ENCODE data around the gene ERFL.
A peak's percentile ranks its signal among the peaks of the same experiment; 100 is the strongest.

The ERFL gene

DNA sequence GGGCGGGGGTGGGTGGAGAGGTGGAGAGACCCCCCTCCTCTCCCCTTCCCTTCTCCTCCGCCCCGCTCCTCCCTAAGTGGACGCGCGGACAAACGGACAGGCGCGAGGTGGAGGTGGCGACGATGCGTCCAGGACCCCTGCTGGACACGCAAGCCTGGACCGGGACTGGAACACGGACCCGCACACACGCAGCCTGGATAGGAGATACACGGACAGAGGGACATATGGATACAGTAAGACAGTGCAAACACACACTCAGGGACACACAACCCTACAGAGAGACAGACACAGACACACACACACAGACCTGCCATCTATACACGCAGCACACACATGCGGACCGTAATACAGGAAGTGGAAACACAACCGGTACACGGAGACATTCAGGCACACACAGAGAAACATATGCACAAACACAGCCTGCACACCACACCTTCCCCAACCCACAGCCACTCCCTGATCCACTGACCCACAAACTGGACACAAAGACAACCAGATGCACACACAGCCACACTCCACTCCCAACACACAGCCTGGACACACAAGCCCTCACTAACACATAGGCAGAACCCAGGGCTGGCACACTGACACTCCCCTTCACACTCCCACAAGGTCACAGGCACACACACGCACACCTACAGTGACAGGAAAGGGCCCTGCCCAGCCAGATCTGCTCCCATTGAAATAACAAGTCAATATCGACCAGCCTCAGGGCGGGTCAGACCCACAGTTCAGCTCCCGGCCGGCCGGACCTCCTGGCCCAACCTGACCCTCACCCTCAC lies 696 bp upstream of the ERFL start:
- Histone ChIP-seq H3K4me1 (ENCODE audit: control insufficient read depth in 5 of 5, insufficient read depth in 5 of 5, low read length in 5 of 5) (peaks cover 0 to 17% (median 13%) of the 10 kb centered on the region in 5 donors), H3K9ac (ENCODE audit: low read length in 5 of 5) (no peak overlapping the region), H3K9me3 (ENCODE audit: control insufficient read depth in 5 of 5, low read length in 5 of 5) (peaks cover 0 to 3% (median 0%) of the 10 kb centered on the region in 5 donors), H3K27me3 (ENCODE audit: control insufficient read depth in 5 of 5, insufficient read depth in 4 of 5, low read length in 5 of 5) (peaks cover 62 to 92% (median 86%) of the 10 kb centered on the region in 5 donors), H3K27ac (ENCODE audit: low read depth, low read length) (no peak overlapping the region), H3K4me3 (ENCODE audit: low read depth in 1 of 5, low read length in 5 of 5) (peak overlapping the region in 3 of 5 donors; percentile 5 to 40 (median 23)), H3K36me3 (ENCODE audit: control insufficient read depth in 5 of 5, insufficient read depth in 5 of 5, low read length in 5 of 5) (no peaks in the 10 kb centered on the region)

DNA sequence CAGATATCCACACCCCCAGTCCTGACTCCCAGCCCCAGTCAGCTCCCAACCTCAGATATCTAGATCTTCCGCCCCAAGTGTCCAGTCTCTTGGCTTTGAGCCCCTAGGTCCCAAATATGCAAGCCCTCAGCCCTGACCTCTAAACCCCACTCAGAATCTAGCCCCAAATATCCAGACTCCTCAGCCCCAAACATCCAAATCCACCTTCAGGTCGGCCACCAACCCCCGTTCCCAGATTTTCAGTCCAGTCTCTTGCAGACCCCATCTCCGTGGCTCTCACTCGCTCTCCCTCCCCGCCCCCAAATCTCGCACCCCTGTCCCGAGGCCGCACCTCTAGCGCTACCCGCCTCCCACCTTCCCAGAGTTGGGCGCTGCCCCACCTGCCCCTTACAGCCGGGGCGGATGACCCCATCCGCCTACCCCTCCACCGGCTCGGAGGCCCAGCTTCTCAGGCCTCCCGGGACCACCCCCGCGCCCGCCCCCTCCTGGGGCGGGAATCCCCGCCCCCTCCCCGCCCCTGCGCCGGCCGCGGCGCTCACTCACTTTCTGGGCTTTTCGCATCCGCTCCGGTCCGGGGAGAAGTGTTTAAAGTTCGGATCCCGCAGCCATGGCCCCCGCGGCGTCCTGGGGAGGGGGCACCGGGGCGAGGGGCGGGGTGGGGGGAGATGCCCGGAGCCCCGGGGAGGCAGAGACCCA lies 604 bp downstream of the ERFL start:
- Histone ChIP-seq H3K27me3 (ENCODE audit: control insufficient read depth in 5 of 5, insufficient read depth in 4 of 5, low read length in 5 of 5) (peaks cover 66 to 89% (median 84%) of the 10 kb centered on the region in 5 donors), H3K4me3 (ENCODE audit: low read depth in 1 of 5, low read length in 5 of 5) (peak overlapping the region in 2 of 5 donors; percentile 46 to 60), H3K27ac (ENCODE audit: low read depth, low read length) (no peak overlapping the region), H3K36me3 (ENCODE audit: control insufficient read depth in 5 of 5, insufficient read depth in 5 of 5, low read length in 5 of 5) (no peaks in the 10 kb centered on the region), H3K4me1 (ENCODE audit: control insufficient read depth in 5 of 5, insufficient read depth in 5 of 5, low read length in 5 of 5) (peaks cover 0 to 12% (median 7%) of the 10 kb centered on the region in 5 donors), H3K9ac (ENCODE audit: low read length in 5 of 5) (no peak overlapping the region), H3K9me3 (ENCODE audit: control insufficient read depth in 5 of 5, low read length in 5 of 5) (peaks cover 0 to 3% (median 0%) of the 10 kb centered on the region in 5 donors)

GRCh38 chr19:41926763-41927496 lies 1.3 kb downstream of the ERFL start:
- H3K27me3 ChIP-seq (ENCODE audit: control insufficient read depth in 5 of 5, insufficient read depth in 4 of 5, low read length in 5 of 5) = peaks cover 65 to 88% (median 84%) of the 10 kb centered on the region in 5 donors
- no peaks in the 10 kb centered on the region for H3K36me3 ChIP-seq (ENCODE audit: control insufficient read depth in 5 of 5, insufficient read depth in 5 of 5, low read length in 5 of 5)
- peaks cover 0 to 12% (median 7%) of the 10 kb centered on the region in 5 donors for H3K4me1 ChIP-seq (ENCODE audit: control insufficient read depth in 5 of 5, insufficient read depth in 5 of 5, low read length in 5 of 5)

DNA sequence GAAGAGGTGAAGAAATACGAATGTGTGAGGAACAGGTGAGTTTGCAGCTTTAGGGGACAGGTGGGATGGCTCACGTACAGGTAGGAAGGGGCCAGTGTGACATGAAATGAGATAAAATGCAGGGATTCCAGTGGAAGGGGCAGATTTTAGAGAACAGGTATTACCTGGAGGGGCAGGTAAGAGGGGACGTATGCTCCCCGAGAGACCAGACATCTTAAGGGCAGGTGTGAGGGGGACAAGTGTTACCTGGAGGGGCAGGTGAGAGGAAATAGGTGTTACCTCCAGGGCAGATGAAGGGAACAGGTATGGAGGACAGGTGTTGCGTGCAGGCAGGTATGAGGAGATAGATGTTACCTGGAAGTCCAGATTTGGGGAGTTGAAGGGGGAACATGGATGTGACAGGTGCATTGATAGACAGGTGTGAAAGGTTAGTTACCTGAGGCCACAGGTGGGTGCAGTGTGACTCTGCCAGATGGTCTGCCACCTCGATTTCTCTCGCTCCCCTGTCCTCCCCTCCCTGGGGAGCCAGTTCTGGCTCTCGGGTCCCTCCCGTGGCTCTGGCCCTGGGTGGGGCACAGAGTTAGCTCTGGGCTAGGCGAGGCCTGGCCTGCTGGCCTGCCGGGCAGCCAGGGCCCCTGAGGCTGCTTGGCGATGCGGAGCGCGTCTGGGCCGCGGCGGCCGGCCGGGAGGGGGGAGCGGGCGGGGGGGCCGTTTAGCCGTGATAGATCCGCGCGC lies 2.1 kb downstream of the ERFL start:
- Histone ChIP-seq H3K36me3 (ENCODE audit: control insufficient read depth in 5 of 5, insufficient read depth in 5 of 5, low read length in 5 of 5) (no peaks in the 10 kb centered on the region), H3K27me3 (ENCODE audit: control insufficient read depth in 5 of 5, insufficient read depth in 4 of 5, low read length in 5 of 5) (peaks cover 60 to 87% (median 83%) of the 10 kb centered on the region in 5 donors), H3K27ac (ENCODE audit: low read depth, low read length) (no peak overlapping the region), H3K4me1 (ENCODE audit: control insufficient read depth in 5 of 5, insufficient read depth in 5 of 5, low read length in 5 of 5) (peaks cover 0 to 12% (median 7%) of the 10 kb centered on the region in 5 donors), H3K9ac (ENCODE audit: low read length in 5 of 5) (no peak overlapping the region), H3K9me3 (ENCODE audit: control insufficient read depth in 5 of 5, low read length in 5 of 5) (peaks cover 0 to 3% (median 0%) of the 10 kb centered on the region in 5 donors), H3K4me3 (ENCODE audit: low read depth in 1 of 5, low read length in 5 of 5) (no peak overlapping the region)

More at GRCh38 chr19:41926763-41927496, 1.3 kb downstream of the ERFL start:
- no peak overlapping the region for H3K9ac ChIP-seq (ENCODE audit: low read length in 5 of 5)
- no peak overlapping the region for H3K4me3 ChIP-seq (ENCODE audit: low read depth in 1 of 5, low read length in 5 of 5)
- peaks cover 0 to 3% (median 0%) of the 10 kb centered on the region in 5 donors for H3K9me3 ChIP-seq (ENCODE audit: control insufficient read depth in 5 of 5, low read length in 5 of 5)
- H3K27ac ChIP-seq (ENCODE audit: low read depth, low read length) = no peak overlapping the region

- Histone ChIP-seq H3K27ac (ENCODE audit: low read depth, low read length) (no peak overlapping the region), H3K36me3 (ENCODE audit: control insufficient read depth in 5 of 5, insufficient read depth in 5 of 5, low read length in 5 of 5) (no peaks in the 10 kb centered on the region), H3K9ac (ENCODE audit: low read length in 5 of 5) (no peak overlapping the region), H3K4me3 (ENCODE audit: low read depth in 1 of 5, low read length in 5 of 5) (no peak overlapping the region), H3K9me3 (ENCODE audit: control insufficient read depth in 5 of 5, low read length in 5 of 5) (peaks cover 0 to 3% (median 0%) of the 10 kb centered on the region in 5 donors), H3K27me3 (ENCODE audit: control insufficient read depth in 5 of 5, insufficient read depth in 4 of 5, low read length in 5 of 5) (peaks cover 55 to 87% (median 83%) of the 10 kb centered on the region in 5 donors), H3K4me1 (ENCODE audit: control insufficient read depth in 5 of 5, insufficient read depth in 5 of 5, low read length in 5 of 5) (peaks cover 0 to 12% (median 7%) of the 10 kb centered on the region in 5 donors)
Observed at GRCh38 chr19:41925208-41926003, 2.8 kb downstream of the ERFL start.

DNA sequence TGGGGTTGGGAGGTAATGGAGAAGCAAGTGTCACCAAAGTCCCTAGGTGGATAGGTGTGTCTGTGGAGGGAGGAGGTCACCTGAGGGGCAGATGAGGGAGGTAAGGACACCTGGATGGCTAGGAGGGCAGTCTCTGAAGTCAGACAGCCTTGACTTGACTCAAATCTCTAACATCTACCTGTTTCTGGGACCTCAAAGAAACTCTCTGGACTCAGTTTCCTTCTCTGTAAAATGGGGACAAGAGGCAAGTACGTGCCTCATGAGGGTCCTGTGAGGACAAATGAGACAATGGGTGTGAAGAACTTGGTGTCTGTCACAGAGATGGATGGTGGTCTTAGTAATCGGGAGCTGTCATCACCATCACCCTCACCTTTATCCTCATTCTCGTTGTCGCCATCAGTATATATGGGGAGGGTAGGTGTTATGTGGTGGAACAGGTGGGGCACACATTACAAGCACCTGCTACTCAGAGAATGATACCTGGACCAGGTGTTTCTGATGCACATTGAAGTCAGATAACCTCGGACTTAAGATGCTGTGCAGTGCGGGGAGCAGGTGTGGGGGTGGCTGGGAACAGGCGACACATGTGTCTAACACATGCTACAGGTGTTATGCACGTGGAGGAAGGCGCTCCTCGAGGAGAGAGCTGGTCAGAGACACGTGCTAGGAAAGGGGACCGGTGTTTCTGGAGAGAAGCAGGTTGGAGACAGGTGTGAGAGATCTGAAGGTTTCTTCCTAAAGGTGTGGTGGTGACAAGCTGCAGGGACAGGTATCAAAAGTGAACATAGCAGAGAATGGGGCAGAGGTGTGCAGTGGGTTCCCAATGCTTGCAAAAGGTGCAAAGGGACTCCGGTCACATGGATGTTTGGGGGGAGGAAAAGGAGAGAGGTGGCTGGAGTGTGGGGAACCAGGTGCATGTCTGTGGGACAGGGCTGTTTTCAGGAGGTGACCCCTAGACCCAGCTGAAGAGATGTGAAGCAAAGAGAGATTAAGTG lies 3.8 kb downstream of the ERFL start:
- peaks cover 48 to 85% (median 83%) of the 10 kb centered on the region in 5 donors for H3K27me3 ChIP-seq (ENCODE audit: control insufficient read depth in 5 of 5, insufficient read depth in 4 of 5, low read length in 5 of 5)

GRCh38 chr19:41923045-41923788 lies 5.0 kb downstream of the ERFL start:
- Histone ChIP-seq H3K27ac (ENCODE audit: low read depth, low read length) (no peak overlapping the region), H3K4me1 (ENCODE audit: control insufficient read depth in 5 of 5, insufficient read depth in 5 of 5, low read length in 5 of 5) (peaks cover 0 to 2% (median 2%) of the 10 kb centered on the region in 5 donors), H3K36me3 (ENCODE audit: control insufficient read depth in 5 of 5, insufficient read depth in 5 of 5, low read length in 5 of 5) (no peaks in the 10 kb centered on the region), H3K4me3 (ENCODE audit: low read depth in 1 of 5, low read length in 5 of 5) (no peak overlapping the region), H3K9ac (ENCODE audit: low read length in 5 of 5) (no peak overlapping the region), H3K9me3 (ENCODE audit: control insufficient read depth in 5 of 5, low read length in 5 of 5) (peaks cover 0 to 3% (median 0%) of the 10 kb centered on the region in 5 donors), H3K27me3 (ENCODE audit: control insufficient read depth in 5 of 5, insufficient read depth in 4 of 5, low read length in 5 of 5) (peaks cover 48 to 89% (median 85%) of the 10 kb centered on the region in 5 donors)

More for the DNA sequence above, 3.8 kb downstream of the ERFL start:
- H3K9me3 ChIP-seq (ENCODE audit: control insufficient read depth in 5 of 5, low read length in 5 of 5) = peaks cover 0 to 3% (median 0%) of the 10 kb centered on the region in 5 donors
- H3K9ac ChIP-seq (ENCODE audit: low read length in 5 of 5) = no peak overlapping the region
- peaks cover 0 to 12% (median 7%) of the 10 kb centered on the region in 5 donors for H3K4me1 ChIP-seq (ENCODE audit: control insufficient read depth in 5 of 5, insufficient read depth in 5 of 5, low read length in 5 of 5)
- no peaks in the 10 kb centered on the region for H3K36me3 ChIP-seq (ENCODE audit: control insufficient read depth in 5 of 5, insufficient read depth in 5 of 5, low read length in 5 of 5)
- no peak overlapping the region for H3K27ac ChIP-seq (ENCODE audit: low read depth, low read length)
- no peak overlapping the region for H3K4me3 ChIP-seq (ENCODE audit: low read depth in 1 of 5, low read length in 5 of 5)

- Histone ChIP-seq H3K36me3 (ENCODE audit: control insufficient read depth in 5 of 5, insufficient read depth in 5 of 5, low read length in 5 of 5) (no peaks in the 10 kb centered on the region), H3K4me1 (ENCODE audit: control insufficient read depth in 5 of 5, insufficient read depth in 5 of 5, low read length in 5 of 5) (no peaks in the 10 kb centered on the region), H3K27ac (ENCODE audit: low read depth, low read length) (no peak overlapping the region), H3K4me3 (ENCODE audit: low read depth in 1 of 5, low read length in 5 of 5) (no peak overlapping the region), H3K27me3 (ENCODE audit: control insufficient read depth in 5 of 5, insufficient read depth in 4 of 5, low read length in 5 of 5) (peaks cover 51 to 92% (median 88%) of the 10 kb centered on the region in 5 donors), H3K9me3 (ENCODE audit: control insufficient read depth in 5 of 5, low read length in 5 of 5) (peaks cover 0 to 3% (median 0%) of the 10 kb centered on the region in 5 donors), H3K9ac (ENCODE audit: low read length in 5 of 5) (no peak overlapping the region)
Observed at GRCh38 chr19:41922585-41922984, 5.7 kb downstream of the ERFL start.
